HG03045 (cell line): ENCODE measurements around the gene CPA4.

Experiments
- ATAC-seq: cut with Tn5 transposase; IDR thresholded peaks from one replicate; pipeline ENCODE4 v1.9.1; 2021; ENCODE audit warnings: mild to moderate bottlenecking, moderate library complexity; ENCODE audit not compliant: unreplicated experiment

The CPA4 gene

DNA sequence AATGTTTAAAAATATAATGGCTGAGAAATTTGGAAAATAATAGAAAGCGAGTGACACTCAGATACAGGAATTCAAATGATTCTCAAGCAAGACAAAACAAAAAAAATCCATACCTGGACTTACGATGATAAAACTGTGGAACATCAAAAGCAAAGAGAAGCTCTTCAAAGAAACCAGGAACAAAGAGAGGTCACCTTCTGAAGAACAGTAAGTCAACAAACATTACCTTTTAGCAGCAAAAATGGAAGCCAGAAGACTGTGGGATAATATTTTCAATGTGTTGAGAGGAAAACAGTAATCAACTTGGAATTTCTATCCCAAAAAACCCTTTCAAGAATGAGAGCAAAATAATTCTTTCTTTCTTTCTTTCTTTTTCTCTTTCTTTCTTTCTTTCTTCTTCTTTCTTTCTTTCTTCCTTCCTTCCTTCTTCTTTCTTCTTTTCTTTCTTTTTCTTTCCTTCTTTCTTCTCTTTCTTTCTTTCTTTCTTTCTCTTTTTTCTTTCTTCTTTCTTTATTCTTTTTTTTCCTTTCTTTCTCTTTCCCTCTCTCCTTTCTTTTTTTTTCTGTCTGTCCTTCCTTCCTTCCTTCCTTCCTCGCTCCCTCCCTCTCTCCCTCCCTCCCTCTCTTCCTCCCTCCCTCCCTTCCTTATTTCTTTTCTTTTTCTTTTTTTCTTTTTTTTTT is 49.9 kb downstream of the CPA4 start:
- ATAC-seq: no peak

DNA sequence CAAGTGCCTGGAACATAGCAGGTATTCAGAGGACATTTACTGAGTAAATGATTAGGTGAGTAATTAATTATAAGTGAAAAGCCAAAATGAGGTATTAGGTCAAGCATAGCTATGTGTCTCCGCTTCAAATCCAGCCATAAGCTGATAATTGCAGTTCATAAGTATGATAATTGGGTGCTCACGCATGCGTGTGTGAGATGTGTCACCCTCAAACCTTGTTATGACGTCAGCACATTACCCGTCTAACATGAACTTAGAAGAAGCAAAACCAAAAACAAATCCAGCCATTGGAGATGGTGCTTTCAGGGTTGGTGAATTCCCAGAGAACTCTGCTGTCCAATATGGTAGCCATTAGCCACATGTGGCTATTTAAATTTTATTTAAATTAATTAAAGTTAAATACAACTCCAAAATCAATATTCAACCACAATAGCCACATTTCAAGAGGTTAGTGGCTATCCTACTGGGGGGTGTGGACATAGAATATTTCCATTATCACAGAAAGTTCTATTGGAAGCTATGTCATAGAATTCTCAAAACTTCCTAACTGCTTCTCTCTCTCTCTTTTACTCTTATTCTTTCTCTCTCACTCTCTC is 51.4 kb downstream of the CPA4 start, which contains the start of gene CPA5:
Gene CPA5 (plus strand): TSS at position 546 of the 596 bp plus-strand sequence. CDS start 1,670 bp downstream, outside the sequence.
- ATAC-seq: no peak

DNA sequence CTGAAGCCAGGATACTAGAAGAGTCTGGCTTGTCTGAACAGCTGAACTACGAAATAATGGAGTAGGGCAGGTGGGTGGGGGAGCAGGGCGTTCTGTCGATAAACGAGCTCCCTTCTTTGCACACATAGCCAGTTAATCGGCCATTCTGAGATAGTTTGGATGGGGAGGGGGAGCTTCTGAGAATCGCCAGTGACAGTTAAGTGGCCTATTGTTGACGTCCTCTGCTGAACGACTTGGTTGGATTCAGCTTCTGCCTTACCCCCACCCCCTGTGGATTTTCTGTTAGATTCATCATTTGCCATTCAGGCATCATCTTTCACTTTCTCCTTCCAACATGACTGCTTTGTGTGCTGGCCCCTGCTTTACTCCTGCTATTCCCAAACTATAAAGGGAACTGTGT is 52.2 kb downstream of the CPA4 start:
- no peak for ATAC-seq

DNA sequence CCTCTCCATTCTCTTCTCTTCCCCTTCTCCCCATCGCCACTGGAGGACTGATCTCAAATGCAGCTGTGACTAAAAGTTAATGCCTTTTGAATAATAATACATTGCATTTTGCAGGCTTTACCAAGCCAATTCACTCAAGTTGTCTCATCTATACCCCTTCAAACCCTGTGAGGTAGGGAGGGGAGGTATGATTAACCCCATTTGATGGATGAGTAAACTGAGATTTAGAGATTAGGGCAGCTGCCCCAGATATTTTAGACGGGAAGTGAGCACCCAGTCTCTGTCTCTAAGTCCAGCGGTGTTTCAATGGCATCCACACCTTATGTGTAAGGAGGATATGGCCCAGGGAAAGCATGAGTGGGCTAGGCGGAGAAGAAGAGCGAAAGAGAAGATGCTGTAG is 52.8 kb downstream of the CPA4 start:
- no peak for ATAC-seq

DNA sequence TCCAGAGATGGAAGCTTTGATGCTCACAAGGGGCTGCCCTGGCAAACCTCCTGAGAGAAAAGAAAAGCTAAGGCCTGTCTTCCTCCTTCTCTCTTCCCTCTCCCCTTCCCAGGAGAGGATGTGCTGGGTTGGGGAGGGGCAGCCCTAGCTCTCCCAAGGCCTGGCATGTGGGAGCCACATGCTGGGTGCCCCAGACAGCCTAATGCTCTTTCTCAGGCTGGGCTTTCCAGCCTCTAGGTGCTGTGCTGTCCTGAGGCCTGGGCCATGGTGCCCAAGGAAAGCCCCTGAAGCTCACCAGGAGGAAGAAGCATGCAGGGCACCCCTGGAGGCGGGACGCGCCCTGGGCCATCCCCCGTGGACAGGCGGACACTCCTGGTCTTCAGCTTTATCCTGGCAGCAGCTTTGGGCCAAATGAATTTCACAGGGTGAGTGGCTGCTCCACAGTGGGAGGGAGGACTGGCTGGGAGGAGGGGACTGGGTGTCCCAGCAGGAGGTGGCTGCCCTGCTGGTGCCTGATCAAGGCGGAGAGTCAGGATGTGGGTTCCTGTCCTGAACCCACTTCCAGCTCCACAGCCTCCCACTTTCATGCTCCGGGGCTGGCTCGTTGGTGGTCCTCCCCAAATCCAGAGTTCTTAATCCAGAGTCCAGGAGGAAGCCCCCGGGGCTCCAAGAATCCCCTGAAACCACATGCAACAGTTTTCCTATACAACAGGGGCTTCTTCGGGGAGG is 53.4 kb downstream of the CPA4 start:
- no peak for ATAC-seq

DNA sequence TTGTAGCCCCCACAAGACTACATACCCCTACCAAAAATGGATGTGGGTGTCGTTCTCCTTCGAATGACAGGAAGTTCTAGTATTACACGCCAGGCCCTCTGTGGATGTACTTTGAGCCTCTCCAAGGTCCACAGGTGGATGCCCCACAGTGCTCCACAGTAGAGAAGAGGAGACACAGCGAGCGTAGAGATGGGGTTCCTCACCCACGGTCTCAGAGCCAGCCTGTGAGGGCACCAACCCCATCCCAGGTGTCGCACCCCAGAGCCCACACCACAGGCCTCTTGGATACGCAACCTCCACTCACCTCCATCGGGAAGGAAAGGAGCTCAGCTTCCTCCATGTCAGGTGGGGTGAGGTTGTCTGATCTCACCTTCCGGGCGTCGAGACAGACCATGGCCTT is 54.0 kb downstream of the CPA4 start:
- no peak for ATAC-seq

DNA sequence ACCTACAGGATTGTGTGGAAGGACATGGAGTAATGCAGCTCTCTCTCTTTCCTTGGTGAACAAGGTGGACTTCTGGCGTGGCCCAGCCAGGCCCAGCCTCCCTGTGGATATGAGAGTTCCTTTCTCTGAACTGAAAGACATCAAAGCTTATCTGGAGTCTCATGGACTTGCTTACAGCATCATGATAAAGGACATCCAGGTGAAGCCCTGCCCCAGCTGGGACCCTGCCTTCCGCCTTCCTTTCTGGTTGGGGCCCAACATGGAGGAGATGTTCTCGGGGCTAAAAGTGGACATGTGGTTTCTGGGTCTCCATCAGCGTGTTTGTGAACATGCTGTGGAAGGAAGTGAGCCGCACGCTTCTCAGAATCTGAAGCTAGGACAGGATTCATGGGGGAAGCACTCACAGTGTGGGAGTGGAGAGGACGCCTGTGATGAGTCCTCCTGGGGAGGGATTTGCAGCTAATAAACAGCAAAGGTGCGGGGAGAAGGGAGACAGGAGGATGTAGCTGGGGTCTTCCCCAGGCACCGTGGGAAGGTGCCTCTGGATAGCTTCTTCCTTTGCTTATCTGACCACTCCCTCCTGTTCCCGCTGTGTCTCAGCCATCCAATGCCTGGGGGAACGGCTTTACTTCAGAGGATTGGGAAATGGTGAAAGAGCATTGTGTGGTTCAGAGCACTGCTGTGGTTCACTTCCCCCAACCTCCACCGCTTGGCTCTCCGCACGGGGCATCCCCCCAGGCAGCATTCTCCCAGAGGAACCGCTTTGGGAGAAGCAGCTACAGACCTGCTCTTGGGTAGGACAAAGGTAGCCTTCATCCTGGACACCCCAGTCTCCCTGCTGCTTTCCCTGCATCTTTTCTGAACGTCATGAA is 57.2 kb downstream of the CPA4 start:
- no peak for ATAC-seq

DNA sequence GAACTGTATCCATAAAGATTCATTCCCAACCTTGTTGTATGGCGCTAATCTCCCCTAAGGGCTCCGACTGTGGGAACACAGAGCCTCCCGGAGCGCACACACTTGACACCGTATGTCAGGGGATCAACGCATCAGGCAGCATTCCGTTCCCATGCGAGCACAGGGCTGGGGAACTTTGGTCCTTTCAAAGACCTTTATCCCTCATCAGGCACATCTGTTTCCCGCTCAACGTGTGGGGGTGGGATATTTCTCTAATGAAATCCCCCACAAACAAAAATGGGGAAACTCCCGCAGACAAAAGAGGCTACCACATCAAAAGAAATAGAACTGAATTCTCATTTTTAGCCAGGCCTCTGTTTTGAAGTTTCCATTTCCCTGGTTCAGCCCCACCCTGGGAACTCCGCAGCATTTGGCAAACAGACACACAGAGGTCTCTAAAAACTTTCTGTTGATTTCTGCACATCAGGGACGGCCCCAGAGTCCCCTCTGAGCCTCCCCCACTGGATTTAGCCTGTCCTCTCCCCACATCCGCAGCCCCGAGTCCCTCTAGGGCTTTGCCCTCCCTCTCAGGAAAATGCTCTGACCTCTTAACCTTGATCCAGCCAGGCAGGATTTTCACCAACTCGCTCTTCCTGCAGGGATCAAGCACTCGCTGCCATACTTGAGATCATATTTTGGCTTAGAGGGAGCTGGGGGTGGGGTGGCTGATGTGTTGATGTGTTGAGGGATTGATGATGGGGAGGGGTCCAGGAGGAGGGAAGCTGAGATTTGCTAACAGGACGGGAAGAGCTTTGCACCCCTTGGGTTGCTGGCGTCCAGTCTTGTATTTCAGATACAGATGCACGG is 58.2 kb downstream of the CPA4 start:
- no peak for ATAC-seq

DNA sequence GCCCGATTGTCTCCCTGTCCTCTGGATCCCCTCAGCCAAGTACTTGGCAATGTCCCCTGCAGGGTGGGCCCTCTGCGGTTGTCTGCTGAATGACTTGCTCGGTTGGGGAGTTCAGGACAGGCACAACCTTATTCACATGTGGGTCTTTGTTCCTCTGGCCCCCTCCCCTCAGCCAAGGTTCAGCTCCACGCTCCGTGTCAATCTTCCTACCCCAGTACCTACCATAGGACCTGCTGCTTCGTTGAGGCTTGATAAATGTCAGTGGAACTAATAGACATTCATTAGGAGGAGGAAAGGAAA is 58.8 kb downstream of the CPA4 start:
- ATAC-seq: no peak

DNA sequence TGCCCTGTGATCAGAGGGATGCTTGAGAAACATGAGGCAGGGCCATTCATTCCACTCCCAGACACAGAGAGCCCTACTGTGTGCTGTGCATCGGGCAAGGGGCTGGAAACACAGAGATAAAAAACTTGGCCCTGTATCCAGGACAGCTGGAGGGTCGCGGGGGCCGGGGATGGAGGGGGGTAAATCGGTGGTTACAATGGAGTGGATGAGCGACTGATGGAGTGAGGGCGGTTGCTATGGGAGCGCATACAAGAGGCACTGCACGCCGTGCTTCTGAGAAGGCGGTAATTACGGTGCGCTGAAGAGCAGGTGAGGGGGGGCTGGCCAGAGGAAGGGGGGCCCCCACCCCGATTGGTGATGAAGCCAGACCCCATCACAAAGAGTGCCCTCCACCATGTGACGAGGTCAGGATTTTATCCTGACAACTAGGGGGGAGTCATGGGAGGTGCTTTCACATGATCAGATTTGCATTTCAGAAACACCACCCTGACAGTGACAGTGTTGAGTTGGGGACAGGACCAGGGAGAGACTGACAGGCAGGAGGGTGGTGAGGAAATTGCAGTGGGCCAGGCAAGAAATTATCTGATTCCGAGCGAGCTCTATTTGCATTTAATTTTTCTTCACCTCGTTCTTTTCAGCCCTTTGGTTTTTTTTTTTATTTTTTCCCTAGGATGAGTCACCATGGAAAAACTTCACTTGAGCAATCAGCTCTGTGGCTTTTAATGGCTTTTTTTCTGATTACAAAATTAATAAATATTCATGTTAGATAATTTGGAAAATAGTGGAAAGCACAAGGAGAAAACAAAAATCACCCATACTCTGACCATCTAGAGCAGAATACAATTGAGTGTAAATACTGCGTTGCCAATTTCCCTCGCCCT is 59.5 kb downstream of the CPA4 start:
- no peak for ATAC-seq

DNA sequence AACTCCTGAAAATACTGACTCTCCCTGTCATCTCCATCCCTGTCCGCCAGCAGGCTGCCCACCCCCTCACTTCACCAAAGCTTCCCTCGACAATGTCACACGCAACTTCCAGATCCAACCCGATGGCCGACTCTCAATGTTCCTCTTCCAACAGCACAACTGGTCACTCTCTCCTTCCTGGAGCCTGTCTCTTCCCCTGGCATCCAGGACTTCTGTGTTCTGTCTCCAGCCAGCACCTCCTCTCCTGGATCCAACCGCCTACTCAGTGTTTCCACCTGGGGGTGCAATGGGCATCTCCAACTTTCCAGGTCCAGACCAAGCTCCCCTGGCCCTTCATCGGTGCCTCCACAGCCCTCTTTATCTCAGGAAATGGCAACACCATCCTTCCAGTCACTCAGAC is 60.2 kb downstream of the CPA4 start:
- no peak for ATAC-seq

DNA sequence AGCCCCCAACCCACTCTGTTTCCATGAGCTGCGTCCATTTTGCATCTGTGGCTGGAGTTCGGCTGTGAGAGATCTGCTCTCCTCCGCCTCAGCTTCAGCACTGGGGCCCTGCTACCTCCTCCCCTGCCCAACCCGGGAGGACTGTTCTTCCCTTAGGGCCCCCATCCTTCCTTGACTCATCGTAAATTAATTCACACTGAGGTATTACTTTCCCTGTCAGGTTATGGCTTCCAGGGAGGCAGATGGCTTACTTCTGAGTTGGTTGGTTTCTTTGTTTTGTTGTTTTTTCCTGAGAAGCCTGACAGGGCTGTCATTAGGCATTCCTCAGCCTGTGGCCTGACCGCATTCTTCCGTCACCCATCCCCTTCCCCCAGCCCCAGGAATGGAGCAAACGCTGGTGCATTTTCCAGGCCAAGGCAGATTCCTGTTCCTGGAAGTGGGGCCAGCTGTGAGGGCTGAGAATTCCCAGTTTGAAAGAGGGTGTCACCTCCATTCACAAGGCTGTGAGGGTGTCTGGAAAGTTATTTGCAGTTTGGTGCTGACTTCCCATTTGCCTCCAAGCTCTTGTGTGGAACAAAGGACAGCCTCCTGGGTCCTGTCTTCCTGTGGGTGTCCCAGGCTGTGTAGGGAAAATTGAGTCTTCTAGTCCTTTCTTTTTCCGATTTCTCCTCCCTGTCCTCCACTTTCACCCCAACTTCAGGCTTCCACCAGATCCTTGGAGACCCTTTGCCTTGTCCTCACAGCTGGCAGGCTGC is 63.3 kb downstream of the CPA4 start:
- ATAC-seq: no peak

DNA sequence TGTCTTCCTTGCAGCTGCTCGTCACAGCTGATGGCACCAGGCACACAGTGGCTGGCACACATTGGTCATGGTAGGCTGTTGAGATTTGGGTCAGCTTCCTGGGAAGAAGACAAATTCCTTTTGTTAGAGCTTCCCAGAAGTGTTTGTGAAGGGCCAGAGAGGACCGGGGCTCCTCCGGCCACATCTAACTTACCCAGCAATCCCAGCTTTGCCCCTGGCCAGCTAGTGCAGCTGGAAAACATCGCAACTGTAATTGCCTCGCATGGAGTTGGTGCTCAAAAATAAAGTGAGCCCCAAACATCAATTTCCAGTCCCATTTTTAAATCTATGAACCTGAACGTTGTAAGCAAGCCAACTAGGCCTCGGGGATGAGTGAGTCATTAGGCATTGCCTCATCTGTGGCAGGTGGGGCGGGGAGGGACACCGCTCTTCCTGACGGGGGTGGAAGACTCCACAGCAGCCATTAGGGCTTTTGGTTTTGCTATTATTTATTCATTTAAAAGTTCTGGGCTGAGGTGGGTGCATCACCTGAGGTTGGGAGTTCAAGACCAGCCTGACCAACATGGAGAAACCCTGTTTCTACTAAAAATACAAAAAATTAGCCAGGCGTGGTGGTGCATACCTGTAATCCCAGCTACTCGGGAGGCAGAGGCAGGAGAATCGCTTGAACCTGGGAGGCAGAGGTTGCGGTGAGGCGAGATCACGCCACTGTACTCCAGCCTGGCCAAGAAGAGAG is 64.1 kb downstream of the CPA4 start:
- no peak for ATAC-seq

DNA sequence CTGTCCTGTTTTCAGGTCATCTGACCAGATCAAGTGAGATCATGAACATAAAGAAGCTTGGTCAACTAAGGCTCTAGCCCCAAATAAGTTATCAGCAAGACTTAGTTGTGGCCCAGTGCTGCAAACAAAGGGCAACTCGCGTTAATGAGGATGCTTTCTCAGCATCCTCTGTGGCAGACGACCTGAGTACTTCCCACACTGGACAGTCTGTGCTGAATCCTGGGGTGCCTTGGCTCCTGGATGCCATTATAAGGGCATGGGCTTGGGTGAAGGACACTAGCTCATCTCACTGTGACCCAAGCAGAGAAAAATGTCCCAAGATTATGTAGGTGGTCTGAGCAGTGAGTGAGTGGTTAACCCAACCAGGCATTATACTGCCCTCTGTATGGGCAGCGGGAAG is 65.5 kb downstream of the CPA4 start:
- no peak for ATAC-seq

DNA sequence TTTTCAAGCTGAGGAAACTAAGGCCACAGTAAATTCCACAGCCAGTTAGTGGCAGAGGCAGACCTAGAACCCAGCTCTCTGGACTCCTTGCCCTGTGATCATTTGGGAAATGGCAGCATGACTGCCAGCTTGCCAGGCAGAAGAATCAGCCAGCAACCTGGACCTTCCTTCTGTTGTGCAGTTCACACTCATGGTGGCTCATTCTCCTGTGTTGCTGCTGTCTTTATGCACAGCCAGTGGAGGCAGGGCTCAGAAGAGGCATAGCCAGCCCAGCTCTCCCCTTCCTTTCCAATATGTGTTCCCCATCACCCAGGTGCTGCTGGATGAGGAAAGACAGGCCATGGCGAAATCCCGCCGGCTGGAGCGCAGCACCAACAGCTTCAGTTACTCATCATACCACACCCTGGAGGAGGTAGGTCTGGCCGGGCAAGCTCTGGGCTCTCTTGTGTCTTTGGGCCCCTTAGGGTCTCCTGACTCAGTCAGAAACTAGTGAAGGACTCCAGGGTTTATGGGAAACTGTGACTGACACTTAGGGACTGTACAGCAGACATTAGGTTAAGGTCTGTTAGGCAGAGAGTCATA is 66.4 kb downstream of the CPA4 start:
- no peak for ATAC-seq

DNA sequence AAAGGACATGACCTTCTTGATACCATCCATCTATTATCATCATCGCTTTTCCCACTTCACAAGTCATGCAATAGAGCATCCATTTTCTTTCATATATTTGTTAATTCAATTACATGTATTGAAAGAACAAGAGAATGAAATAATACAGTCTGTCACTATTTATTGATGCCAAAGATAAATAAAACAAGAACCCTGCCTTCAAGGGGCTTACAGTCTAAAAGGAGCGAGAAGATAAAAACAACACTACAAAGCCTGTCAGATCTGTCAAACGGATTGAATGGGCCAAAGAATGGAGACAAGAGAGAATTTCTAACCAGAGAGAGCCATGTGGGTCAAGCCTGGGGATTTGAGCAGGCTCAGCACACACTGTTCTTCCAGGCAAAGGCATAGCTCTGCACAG is 67.6 kb downstream of the CPA4 start:
- ATAC-seq: no peak

DNA sequence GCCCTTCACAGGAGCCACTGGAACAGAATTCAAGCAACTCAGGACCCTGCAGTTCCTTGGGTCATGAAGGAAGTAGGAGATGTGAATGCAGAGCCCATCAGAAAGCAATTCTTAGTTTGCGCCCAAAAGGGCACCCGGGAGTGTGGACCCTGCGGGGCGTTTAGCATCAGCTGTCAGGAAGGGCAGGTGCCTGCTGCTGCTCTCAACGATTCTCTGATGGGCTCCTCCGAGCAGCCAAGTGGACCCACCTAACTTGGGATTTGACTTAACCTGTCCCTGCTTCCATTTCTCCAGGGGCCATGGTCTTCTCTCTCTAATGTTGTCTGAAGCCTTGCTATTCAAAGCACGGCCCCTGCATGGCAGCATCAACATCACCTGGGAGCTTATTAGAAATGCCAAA is 68.7 kb downstream of the CPA4 start:
- ATAC-seq: no peak
